PFSK-1 (cell line): ENCODE data around the gene DIABLO.

Experiments
- FOXP2 ChIP-seq: optimal IDR thresholded peaks from 2 replicates; pipeline ENCODE3; 2011; ENCODE audit warnings: borderline replicate concordance, control low read depth, inconsistent platforms; ENCODE audit not compliant: insufficient read depth; ENCODE audit errors: extremely low read length, extremely low read depth
- POLR2AphosphoS5 ChIP-seq: IDR thresholded peaks from 2 replicates; pipeline ENCODE4 v1.6.1; 2012; ENCODE audit warnings: low read depth, mild to moderate bottlenecking, control low read depth, low read length, moderate library complexity
- REST ChIP-seq, 2 experiments: IDR thresholded peaks; 2 replicates each; pipeline versions ENCODE4 v1.6.1 to v1.8.0; 2011 to 2012; ENCODE audit warnings: low read depth in 2 of 2, low read length in 2 of 2, control low read depth in 1 of 2, inconsistent platforms in 1 of 2, mild to moderate bottlenecking in 1 of 2, moderate library complexity in 1 of 2; ENCODE audit not compliant: insufficient read depth in 1 of 2
- SIN3A ChIP-seq: IDR thresholded peaks from 2 replicates; pipeline ENCODE4 v1.6.1; 2012; ENCODE audit warnings: mild to moderate bottlenecking, low read length, moderate library complexity, borderline replicate concordance; ENCODE audit not compliant: insufficient read depth
- TAF1 ChIP-seq: IDR thresholded peaks from 2 replicates; pipeline ENCODE4 v1.6.1; 2012; ENCODE audit warnings: low read length, control low read depth, borderline replicate concordance; ENCODE audit not compliant: insufficient read depth

DIABLO gene

DNA sequence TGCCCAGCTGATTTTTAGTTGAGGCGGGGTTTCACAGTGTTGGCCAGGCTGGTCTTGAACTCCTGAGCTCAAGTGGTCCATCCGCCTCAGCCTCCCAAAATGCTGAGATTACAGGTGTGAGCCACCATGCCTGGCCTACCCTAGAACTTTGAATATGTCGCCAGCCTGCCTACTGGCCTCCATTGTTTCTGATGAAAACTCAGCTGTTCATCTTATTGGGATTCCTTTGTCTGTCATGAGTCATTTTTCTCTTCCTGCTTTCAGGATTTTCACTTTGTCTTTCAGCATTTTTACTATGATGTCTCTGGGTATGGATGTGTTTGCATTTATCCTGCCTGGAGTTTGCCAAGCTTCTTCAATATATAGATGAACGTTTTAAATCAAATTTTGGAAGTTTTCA lies 30.4 kb downstream of the DIABLO start:
- TF ChIP-seq TAF1 (no peak), FOXP2 (no peak), POLR2AphosphoS5 (no peak), SIN3A (no peak), REST (IDR thresholded peaks at IDR 0.05; ENCODE audit: insufficient read depth in 1 of 2, low read depth in 2 of 2, low read length in 2 of 2) (no peak)

DNA sequence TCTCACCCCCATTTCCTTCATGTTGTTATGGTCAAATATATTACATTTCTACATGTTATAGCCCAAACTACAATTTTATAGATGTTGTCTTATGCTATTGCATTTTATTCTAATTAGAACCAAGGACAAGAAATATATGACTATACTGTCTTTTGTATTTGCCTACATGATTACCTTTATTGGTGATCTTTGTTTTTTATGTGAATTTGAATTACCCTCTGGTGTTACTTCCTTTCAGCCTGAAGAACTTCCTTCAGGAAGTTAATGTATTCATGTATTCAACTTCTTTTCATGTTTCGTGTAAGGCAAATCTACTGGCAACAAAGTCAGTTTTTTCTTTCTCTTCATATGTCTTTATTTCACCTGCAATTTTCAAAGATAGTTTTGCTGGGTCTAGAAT lies 31.0 kb downstream of the DIABLO start:
- TF ChIP-seq POLR2AphosphoS5, result no peak
- TF ChIP-seq SIN3A, result no peak

DNA sequence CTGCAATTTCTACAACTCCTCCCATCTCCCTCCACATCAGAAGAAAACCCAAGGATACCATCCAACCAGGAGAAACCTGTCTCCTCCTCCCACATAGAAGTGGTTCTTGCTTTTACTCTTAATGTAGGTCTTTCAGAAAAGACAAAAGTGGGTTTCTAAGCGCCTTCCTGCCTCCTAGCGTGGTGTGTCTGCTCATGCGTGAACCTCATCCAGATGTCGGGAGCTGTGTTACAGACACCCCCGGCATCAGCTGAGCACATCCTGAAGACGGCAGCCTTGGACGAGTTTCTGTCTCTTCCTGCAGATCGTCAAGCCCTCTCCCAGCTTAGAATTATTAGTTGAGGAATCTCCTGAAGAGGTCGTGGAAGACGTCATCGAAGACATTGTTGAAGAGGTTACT lies 33.4 kb downstream of the DIABLO start:
- TF ChIP-seq POLR2AphosphoS5 (no peak), TAF1 (no peak), SIN3A (no peak), REST (IDR thresholded peaks at IDR 0.05; ENCODE audit: insufficient read depth in 1 of 2, low read depth in 2 of 2, low read length in 2 of 2) (no peak), FOXP2 (no peak)

GRCh38 chr12:122190842-122191668 lies 34.8 kb downstream of the DIABLO start:
- TF ChIP-seq REST (IDR thresholded peaks at IDR 0.05; ENCODE audit: insufficient read depth in 1 of 2, low read depth in 2 of 2, low read length in 2 of 2) (no peak), POLR2AphosphoS5 (no peak), SIN3A (no peak)

DNA sequence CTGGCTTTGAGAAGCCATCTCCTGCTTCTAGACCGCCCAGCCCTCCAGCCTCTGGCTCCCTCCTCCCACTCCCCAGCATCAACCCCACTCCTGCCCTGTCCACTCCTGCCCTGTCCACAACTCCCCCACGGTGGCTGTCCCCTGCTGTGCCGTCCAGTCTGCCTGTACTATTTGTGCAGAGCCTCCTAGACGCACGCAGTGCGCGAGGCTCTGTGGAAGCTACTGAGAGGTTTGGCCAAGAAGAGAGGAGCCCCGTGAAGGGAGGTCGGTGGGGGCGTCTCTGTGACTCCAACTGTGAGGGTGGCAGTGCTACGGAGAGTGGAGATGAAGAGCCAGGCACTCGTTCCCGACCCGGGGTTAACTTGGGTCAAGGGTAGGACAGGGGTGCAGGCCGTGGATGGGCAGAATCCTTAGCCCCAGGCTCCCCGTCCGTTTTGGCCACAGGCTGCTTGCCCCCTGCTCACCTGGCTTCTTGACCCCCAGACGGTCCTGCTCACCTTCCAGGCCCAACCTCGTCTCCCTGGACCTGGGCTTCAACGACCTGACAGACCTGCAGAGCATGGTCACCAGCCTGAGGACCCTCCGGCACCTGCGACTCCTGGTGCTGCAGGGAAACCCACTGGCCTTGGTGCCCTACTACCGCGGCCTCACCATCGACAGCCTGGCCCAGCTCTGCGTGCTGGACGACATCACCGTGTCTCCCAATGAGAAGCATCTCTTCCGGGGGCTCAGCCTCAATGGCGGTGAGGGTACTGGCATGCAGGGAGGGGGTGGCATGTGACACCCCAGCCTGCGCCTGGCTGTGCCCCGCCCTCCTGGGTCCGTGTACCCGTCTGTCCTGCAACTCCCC lies 36.0 kb downstream of the DIABLO start:
- no peak for TF ChIP-seq SIN3A
- TF ChIP-seq REST (IDR thresholded peaks at IDR 0.05; ENCODE audit: insufficient read depth in 1 of 2, low read depth in 2 of 2, low read length in 2 of 2), result no peak
- no peak for TF ChIP-seq TAF1
- TF ChIP-seq POLR2AphosphoS5, result no peak
- no peak for TF ChIP-seq FOXP2
